Fibroblast of skin of left quadriceps (primary cell): ENCODE measurements around the gene UNKL.

ENCODE experiments used
- DNase-seq, 2 experiments: peaks; one replicate each; pipeline ENCODE4 v3.0.0-alpha.2; 2013; ENCODE audit warnings: low read depth in 2 of 2

The UNKL gene

GRCh38 chr16:1430759-1431496 lies 16.4 kb upstream of the UNKL start, which contains the start of gene PERCC1:
PERCC1 (plus strand) TSS chr16:1431078; CDS start chr16:1432594, 1,516 bp downstream.
- no peak for DNase-seq

GRCh38 chr16:1430214-1430758 lies 15.8 kb upstream of the UNKL start:
- DNase-seq, result no peak

GRCh38 chr16:1429631-1430030 lies 15.1 kb upstream of the UNKL start:
- no peak for DNase-seq

- no peak for DNase-seq
These were observed 14.5 kb upstream of the UNKL start for GRCh38 chr16:1429012-1429411.

GRCh38 chr16:1428511-1428910 lies 14.0 kb upstream of the UNKL start:
- no peak for DNase-seq

GRCh38 chr16:1427473-1428461 lies 13.3 kb upstream of the UNKL start:
- no peak for DNase-seq

- DNase-seq, result no peak
These were observed 12.4 kb upstream of the UNKL start for GRCh38 chr16:1426734-1427471.

GRCh38 chr16:1425616-1426370 lies 11.3 kb upstream of the UNKL start:
- DNase-seq, result no peak

- DNase-seq, result no peak
These were observed 9.5 kb upstream of the UNKL start for GRCh38 chr16:1424028-1424427.

- no peak for DNase-seq
These were observed 7.6 kb upstream of the UNKL start for GRCh38 chr16:1422076-1422475.

- DNase-seq, result no peak
These were observed 5.6 kb upstream of the UNKL start for GRCh38 chr16:1420111-1420539.

- no peak for DNase-seq
These were observed 2.0 kb upstream of the UNKL start for GRCh38 chr16:1416521-1416941.

GRCh38 chr16:1413684-1414531 lies 596 bp downstream of the UNKL start:
- DNase-seq, result peak in 1 of 2 experiments; percentile 13

- DNase-seq, result no peak
These were observed 1.7 kb downstream of the UNKL start for GRCh38 chr16:1412847-1413246.

- DNase-seq, result peak; percentile 71 to 72
These were observed 6.2 kb downstream of the UNKL start for GRCh38 chr16:1408171-1408837.

GRCh38 chr16:1407753-1408152 lies 6.8 kb downstream of the UNKL start:
- DNase-seq, result no peak

GRCh38 chr16:1403733-1404132 lies 10.8 kb downstream of the UNKL start:
- no peak for DNase-seq

GRCh38 chr16:1403036-1403435 lies 11.5 kb downstream of the UNKL start:
- no peak for DNase-seq

GRCh38 chr16:1401758-1402154 lies 12.7 kb downstream of the UNKL start:
- DNase-seq, result no peak
